Osteocyte (in vitro differentiated cells): Measurements from ENCODE around the gene PITPNM1. TPM values are rescaled to one million over a fixed set of nuclear protein-coding genes. Genes with fewer than 3 reads are reported as not detected.
A peak's percentile ranks its signal among the peaks of the same experiment; 100 is the strongest.
"Not testable (repeated sequence)": the region's sequence is repeated elsewhere in the genome, so short reads cannot be mapped to it uniquely, and the experiment has no call there.

Experiments used
- DNase-seq: peaks from one replicate; pipeline ENCODE4 v3.0.0; 2021; ENCODE audit warnings: mixed read lengths; ENCODE audit not compliant: unreplicated experiment; ENCODE audit errors: extremely low spot score
- H3K27ac Mint-ChIP-seq: one replicate; pipeline ENCODE4 v1.8.0; 2021; ENCODE audit warnings: mild to moderate bottlenecking, mixed read lengths; ENCODE audit not compliant: unreplicated experiment
- H3K27me3 Mint-ChIP-seq: one replicate; pipeline ENCODE4 v1.8.0; 2021; ENCODE audit warnings: mixed read lengths; ENCODE audit not compliant: unreplicated experiment
- H3K36me3 Mint-ChIP-seq: one replicate; pipeline ENCODE4 v1.8.0; 2021; ENCODE audit warnings: mixed read lengths; ENCODE audit not compliant: unreplicated experiment
- H3K4me1 Mint-ChIP-seq: one replicate; pipeline ENCODE4 v1.8.0; 2021; ENCODE audit warnings: mixed read lengths; ENCODE audit not compliant: unreplicated experiment
- H3K4me3 Mint-ChIP-seq: one replicate; pipeline ENCODE4 v1.8.0; 2021; ENCODE audit warnings: mild to moderate bottlenecking, moderate library complexity, mixed read lengths; ENCODE audit not compliant: unreplicated experiment
- H3K9me3 Mint-ChIP-seq: one replicate; pipeline ENCODE4 v1.8.0; 2021; ENCODE audit warnings: mixed read lengths; ENCODE audit not compliant: unreplicated experiment
- CTCF ChIP-seq: fragments of 200-600 bp; sonication (generic); IDR thresholded peaks from 2 replicates; pipeline ENCODE4 v1.5.0; 2021; ENCODE audit warnings: antibody characterized with exemption, mild to moderate bottlenecking, moderate library complexity
- total RNA-seq: library from RNA; stranded (reverse); gene quantifications from 2 replicates; pipeline ENCODE4 v1.2.1, GENCODE V29; 2021

The PITPNM1 gene
- total RNA-seq, 1 donor from 2014 or later = 46.9 TPM

GRCh38 chr11:67468759-67469507 lies 36.2 kb downstream of the PITPNM1 start, which contains the start of gene TMEM134:
TMEM134 (minus strand) TSS chr11:67469251; CDS start chr11:67469192, 59 bp downstream.
- Mint-ChIP-seq H3K4me3 (peak within 1 kb of the TSS; percentile 80), H3K4me1 (peaks cover 32% of the 10 kb centered on the region), H3K27me3 (no peaks in the 10 kb centered on the region), H3K9me3 (no peaks in the 10 kb centered on the region), H3K36me3 (no peaks in the 10 kb centered on the region), H3K27ac (peak within 1 kb of the TSS; percentile 73)
- peak; percentile 47 for TF ChIP-seq CTCF
- peak; percentile 98 for DNase-seq

DNA sequence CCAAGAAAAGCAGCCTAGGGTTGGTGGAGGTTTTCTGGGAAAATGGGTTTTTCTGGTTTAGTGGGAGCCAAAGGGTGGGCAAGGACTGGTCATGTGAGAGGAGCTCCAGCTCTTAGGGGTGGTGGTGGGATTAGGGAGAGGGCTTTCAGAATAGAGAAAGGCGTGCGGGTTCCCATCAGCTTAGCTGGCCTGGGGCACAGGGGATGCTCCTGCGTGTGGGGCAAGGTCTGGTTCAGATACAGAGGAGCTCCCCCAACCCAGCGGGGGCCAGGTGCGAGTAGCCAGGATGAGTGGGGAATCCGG lies 36.8 kb downstream of the PITPNM1 start:
- peaks cover 33% of the 10 kb centered on the region for H3K4me1 Mint-ChIP-seq
- H3K27me3 Mint-ChIP-seq = no peaks in the 10 kb centered on the region
- no peaks in the 10 kb centered on the region for H3K9me3 Mint-ChIP-seq
- no peak for TF ChIP-seq CTCF
- H3K27ac Mint-ChIP-seq = peak overlapping the region; percentile 57
- peak overlapping the region; percentile 80 for H3K4me3 Mint-ChIP-seq
- DNase-seq = no peak
- no peaks in the 10 kb centered on the region for H3K36me3 Mint-ChIP-seq

GRCh38 chr11:67468056-67468455 lies 37.1 kb downstream of the PITPNM1 start:
- Mint-ChIP-seq H3K4me1 (peaks cover 33% of the 10 kb centered on the region), H3K9me3 (no peaks in the 10 kb centered on the region), H3K4me3 (peak overlapping the region; percentile 80), H3K27ac (peak overlapping the region; percentile 57), H3K36me3 (no peaks in the 10 kb centered on the region), H3K27me3 (no peaks in the 10 kb centered on the region)
- TF ChIP-seq CTCF = no peak
- no peak for DNase-seq

- Mint-ChIP-seq H3K27me3 (no peaks in the 10 kb centered on the region), H3K4me3 (peak overlapping the region; percentile 80), H3K27ac (no peak overlapping the region), H3K4me1 (peaks cover 33% of the 10 kb centered on the region), H3K9me3 (no peaks in the 10 kb centered on the region), H3K36me3 (no peaks in the 10 kb centered on the region)
- DNase-seq = no peak
- TF ChIP-seq CTCF = no peak
These were observed 38.0 kb downstream of the PITPNM1 start for GRCh38 chr11:67466962-67467771.

- H3K4me1 Mint-ChIP-seq = peaks cover 33% of the 10 kb centered on the region
- no peaks in the 10 kb centered on the region for H3K9me3 Mint-ChIP-seq
These were observed 38.8 kb downstream of the PITPNM1 start for GRCh38 chr11:67466367-67466766.

GRCh38 chr11:67465530-67465929 lies 39.6 kb downstream of the PITPNM1 start:
- DNase-seq, H3K36me3 Mint-ChIP-seq, H3K9me3 Mint-ChIP-seq, H3K27me3 Mint-ChIP-seq: not testable (repeated sequence)
- peak overlapping the region; percentile 80 for H3K4me3 Mint-ChIP-seq
- H3K4me1 Mint-ChIP-seq = peaks cover 33% of the 10 kb centered on the region
- peak overlapping the region; percentile 76 for H3K27ac Mint-ChIP-seq

More at GRCh38 chr11:67466367-67466766, 38.8 kb downstream of the PITPNM1 start:
- no peak overlapping the region for H3K4me3 Mint-ChIP-seq
- no peak for DNase-seq
- H3K36me3 Mint-ChIP-seq = no peaks in the 10 kb centered on the region
- no peak for TF ChIP-seq CTCF
- H3K27me3 Mint-ChIP-seq = no peaks in the 10 kb centered on the region
- no peak overlapping the region for H3K27ac Mint-ChIP-seq
